ENCODE results near the gene FMNL1. TPM values are rescaled to one million over a fixed set of nuclear protein-coding genes. Genes with fewer than 3 reads are reported as not detected.

Gene FMNL1
- total RNA-seq, 1 donor from 2014 or later: 8.7 TPM

DNA sequence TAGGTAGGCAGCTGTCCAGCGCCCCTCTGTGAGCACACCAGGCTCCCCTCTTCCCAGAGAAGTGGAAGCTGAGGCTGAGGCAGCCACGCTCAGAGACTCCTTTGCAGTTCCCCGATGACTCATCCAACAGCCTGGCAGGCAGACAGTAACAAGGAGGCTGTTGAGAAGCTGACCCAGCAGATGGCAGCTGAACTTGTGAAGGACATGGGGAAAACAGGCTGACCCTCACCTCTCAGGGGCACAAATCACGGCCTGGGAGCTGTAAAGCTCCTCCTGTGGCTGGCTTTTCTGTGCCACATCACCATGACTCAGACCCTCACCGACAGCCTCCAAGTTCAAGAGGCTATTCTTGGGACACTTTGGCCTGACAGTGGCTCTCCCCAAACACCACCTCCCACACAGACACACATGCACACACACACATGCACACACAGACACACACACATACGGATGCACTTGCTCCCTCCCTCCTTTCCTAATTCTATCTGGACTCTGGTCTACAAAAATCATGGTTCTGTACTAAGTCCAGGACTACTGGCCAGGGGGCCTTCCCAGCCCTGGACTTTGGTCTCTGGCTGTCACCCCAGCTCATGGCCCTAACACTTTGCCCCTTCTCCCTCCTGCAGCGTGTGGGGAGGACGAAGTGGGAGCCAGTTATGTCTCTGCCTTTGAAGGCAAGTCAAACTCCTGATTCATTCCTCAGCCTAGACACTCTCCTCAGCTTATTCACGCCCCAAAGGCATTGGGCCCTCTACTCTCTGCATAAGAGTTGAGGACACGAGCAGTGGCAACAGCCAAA, 71.9 kb downstream of the FMNL1 start:
- peak; percentile 80 for DNase-seq
- Histone ChIP-seq H3K4me1 (peaks cover 100% of the 10 kb centered on the region), H3K36me3 (peaks cover 16% of the 10 kb centered on the region), H3K27me3 (ENCODE audit: low read depth) (no peaks in the 10 kb centered on the region), H3K4me3 (no peak overlapping the region), H3K9me3 (replicated peaks) (no peaks in the 10 kb centered on the region), H3K27ac (replicated peaks) (peak overlapping the region; percentile 97)
- intact Hi-C loops (cut with micrococcal nuclease): no loop called here
- TF ChIP-seq CTCF (IDR thresholded peaks at IDR 0.05; ENCODE audit: borderline replicate concordance): no peak

GRCh38 chr17:45294506-45294905, 72.8 kb downstream of the FMNL1 start:
- intact Hi-C loops (cut with micrococcal nuclease): no loop called here
- peak; percentile 20 for DNase-seq
- no peak for TF ChIP-seq CTCF (IDR thresholded peaks at IDR 0.05; ENCODE audit: borderline replicate concordance)
- H3K27me3 ChIP-seq (ENCODE audit: low read depth): no peaks in the 10 kb centered on the region
- H3K4me3 ChIP-seq: no peak overlapping the region
- H3K9me3 ChIP-seq (replicated peaks): no peaks in the 10 kb centered on the region
- peaks cover 100% of the 10 kb centered on the region for H3K4me1 ChIP-seq
- H3K27ac ChIP-seq (replicated peaks): peak overlapping the region; percentile 97
- H3K36me3 ChIP-seq: peaks cover 7% of the 10 kb centered on the region

DNA sequence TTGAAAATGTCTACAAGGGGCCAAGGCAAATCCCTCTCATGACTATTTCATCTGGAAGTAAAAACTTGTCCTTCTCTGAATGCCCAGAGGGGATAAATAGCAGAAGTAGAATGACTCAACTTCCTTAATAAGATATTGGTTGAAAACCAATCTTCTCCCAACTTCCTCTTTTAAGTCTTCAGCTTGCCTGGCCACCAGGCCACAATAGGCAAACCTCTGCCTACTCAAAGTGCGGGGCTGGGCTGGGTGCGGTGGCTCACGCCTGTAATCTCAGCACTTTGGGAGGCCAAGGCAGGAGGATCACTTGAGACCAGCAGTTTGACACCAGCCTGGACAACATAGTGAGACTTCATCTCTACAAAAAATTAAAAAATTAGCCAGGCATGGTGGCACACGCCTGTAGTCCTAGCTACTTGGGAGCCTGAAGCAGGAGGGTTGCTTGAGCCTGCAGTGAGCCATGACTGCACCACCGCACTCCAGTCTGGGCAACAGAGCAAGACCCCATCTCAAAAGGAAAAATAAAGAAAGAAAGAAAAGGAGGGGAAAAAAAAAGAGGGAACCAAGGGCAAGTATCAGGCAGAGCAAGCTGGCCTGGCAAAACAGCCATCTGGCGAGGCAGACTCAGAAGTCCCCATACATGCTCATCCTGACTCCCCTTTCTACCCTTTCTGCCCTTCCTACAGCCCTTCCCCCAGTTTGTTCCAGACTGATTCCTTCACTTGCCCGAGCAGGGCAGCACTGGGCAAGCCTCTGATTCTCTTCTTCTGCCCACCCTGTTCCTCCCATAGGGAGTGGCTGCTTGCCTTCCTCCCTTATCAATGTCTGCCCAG, 74.5 kb downstream of the FMNL1 start:
- H3K4me3 ChIP-seq: no peak overlapping the region
- DNase-seq: peak; percentile 37
- intact Hi-C loops (cut with micrococcal nuclease): no loop called here
- no peaks in the 10 kb centered on the region for H3K27me3 ChIP-seq (ENCODE audit: low read depth)
- no peaks in the 10 kb centered on the region for H3K9me3 ChIP-seq (replicated peaks)
- peaks cover 100% of the 10 kb centered on the region for H3K4me1 ChIP-seq
- no peak for TF ChIP-seq CTCF (IDR thresholded peaks at IDR 0.05; ENCODE audit: borderline replicate concordance)
- H3K27ac ChIP-seq (replicated peaks): peak overlapping the region; percentile 97
- no peaks in the 10 kb centered on the region for H3K36me3 ChIP-seq

DNA sequence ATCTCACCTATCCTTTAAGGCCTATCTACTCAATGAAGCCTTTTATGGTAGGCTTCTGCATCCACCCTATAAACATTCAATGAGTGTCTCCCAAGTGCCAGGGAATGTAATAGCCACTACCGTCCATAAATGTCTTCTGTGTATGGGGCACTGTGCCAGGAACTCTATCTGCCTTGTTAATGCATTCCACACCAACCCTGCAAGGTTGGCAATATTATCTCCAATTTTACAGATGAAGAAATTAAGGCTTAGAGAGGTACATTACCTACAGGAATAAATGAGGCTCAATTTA, 75.1 kb downstream of the FMNL1 start:
- TF ChIP-seq CTCF (IDR thresholded peaks at IDR 0.05; ENCODE audit: borderline replicate concordance): no peak
- H3K27ac ChIP-seq (replicated peaks): peak overlapping the region; percentile 97
- no peak for DNase-seq
- intact Hi-C loops (cut with micrococcal nuclease): no loop called here
- H3K9me3 ChIP-seq (replicated peaks): no peaks in the 10 kb centered on the region
- no peak overlapping the region for H3K4me3 ChIP-seq
- H3K4me1 ChIP-seq: peaks cover 100% of the 10 kb centered on the region
- H3K27me3 ChIP-seq (ENCODE audit: low read depth): no peaks in the 10 kb centered on the region
- no peaks in the 10 kb centered on the region for H3K36me3 ChIP-seq

Other genes starting within 250 kb of the FMNL1 start
- gene DCAKD, start 170.3 kb upstream of the FMNL1 start, total RNA-seq: 25.9 TPM
- gene NMT1, start 160.6 kb upstream of the FMNL1 start, total RNA-seq: 86.0 TPM
- gene PLCD3, start 89.4 kb upstream of the FMNL1 start, total RNA-seq: 146 TPM
- 6.4 TPM for gene ACBD4, start 86.2 kb upstream of the FMNL1 start, total RNA-seq
- gene HEXIM1, start 73.4 kb upstream of the FMNL1 start, total RNA-seq: 28.8 TPM
- gene HEXIM2, start 60.0 kb upstream of the FMNL1 start, total RNA-seq: 7.0 TPM
- gene SPATA32, start 40.2 kb downstream of the FMNL1 start, total RNA-seq: not detected
- gene MAP3K14, start 95.1 kb downstream of the FMNL1 start, total RNA-seq: 14.8 TPM
- gene ARHGAP27, start 211.0 kb downstream of the FMNL1 start, total RNA-seq: 15.1 TPM

Measured in left ventricle myocardium inferior (tissue), 1 donor.